ENCODE results near the gene CPTP.

GRCh38 chr1:1343811-1344421 is 19.3 kb downstream of the CPTP start:
- TF ChIP-seq CTCF (IDR thresholded peaks at IDR 0.05; ENCODE audit: low read depth, low read length, poor library complexity, severe bottlenecking), result no peak
- no peak for TF ChIP-seq EZH2phosphoT487 (IDR thresholded peaks at IDR 0.05; ENCODE audit: borderline replicate concordance, low read length)

Measured in DOHH2 (cell line).